LNCAP (cell line): Measurements from ENCODE around the gene CRIP3.

Experiments
- CTCF ChIP-seq: fragments of 450-650 bp; IDR thresholded peaks from 2 replicates; pipeline ENCODE4 v1.5.1; 2017; ENCODE audit warnings: mild to moderate bottlenecking

Gene CRIP3

GRCh38 chr6:43284991-43285781 is 23.4 kb downstream of the CRIP3 start:
- TF ChIP-seq CTCF = no peak

- no peak for TF ChIP-seq CTCF
Observed at GRCh38 chr6:43283905-43284304, 24.7 kb downstream of the CRIP3 start.

- TF ChIP-seq CTCF = no peak
Observed at GRCh38 chr6:43283514-43283901, 25.1 kb downstream of the CRIP3 start.

- no peak for TF ChIP-seq CTCF
Observed at GRCh38 chr6:43282636-43283513, 25.8 kb downstream of the CRIP3 start.

GRCh38 chr6:43282060-43282459 is 26.6 kb downstream of the CRIP3 start:
- TF ChIP-seq CTCF = no peak

GRCh38 chr6:43280234-43280633 is 28.4 kb downstream of the CRIP3 start:
- TF ChIP-seq CTCF = no peak

- no peak for TF ChIP-seq CTCF
Observed at GRCh38 chr6:43278524-43279078, 30.0 kb downstream of the CRIP3 start.
